Transverse colon (tissue), 3 donors: ENCODE measurements around the gene PRRX1.

Experiments
- CTCF ChIP-seq, 5 experiments: fragments of 200-600 bp in 3 of 5; fragments of 450-650 bp in 2 of 5; sonication (generic) in 3 of 5; IDR thresholded peaks; 1 replicate in 2 of 5; 2 replicates in 3 of 5; pipeline ENCODE4 v1.5.1; 2016 to 2017; ENCODE audit warnings: antibody characterized with exemption in 5 of 5, inconsistent platforms in 3 of 5, mild to moderate bottlenecking in 2 of 5, moderate library complexity in 1 of 5
- POLR2A ChIP-seq: fragments of 450-650 bp; IDR thresholded peaks from one replicate; pipeline ENCODE4 v1.6.1; 2016; ENCODE audit warnings: antibody characterized with exemption, mild to moderate bottlenecking, moderate library complexity

- no peak for TF ChIP-seq POLR2A
- TF ChIP-seq CTCF (IDR thresholded peaks at IDR 0.05), result peak; percentile 50 to 71 (median 53)
Measured at GRCh38 chr1:170670802-170671628, 7.1 kb downstream of the PRRX1 start.
